ENCODE results near the gene NCCRP1. TPM values are rescaled to one million over a fixed set of nuclear protein-coding genes. Genes with fewer than 3 reads are reported as not detected.

The NCCRP1 gene
- total RNA-seq, 1 experiment from 2014 or later: 0.46 TPM

DNA sequence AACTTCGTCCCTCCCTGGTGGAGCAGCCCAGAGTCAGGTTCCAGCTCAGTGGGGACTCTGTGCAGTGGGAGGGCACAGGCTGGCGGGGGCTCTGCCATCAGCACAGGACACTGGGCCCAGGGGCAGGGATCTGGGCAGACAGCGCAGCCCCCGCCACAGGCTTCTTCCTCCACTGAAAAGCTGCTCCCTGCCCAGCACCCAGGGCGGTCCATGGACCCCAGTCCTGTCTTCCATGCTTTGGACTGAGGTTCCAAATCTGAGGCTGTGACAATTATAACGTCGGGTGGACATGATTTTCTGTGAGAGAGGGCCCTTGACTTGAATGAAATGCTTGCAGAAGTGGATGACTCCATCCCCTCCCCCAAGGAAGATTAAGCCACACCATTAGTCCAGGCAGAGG, 21.2 kb upstream of the NCCRP1 start:
- peaks cover 8% of the 10 kb centered on the region for H3K4me1 ChIP-seq (ENCODE audit: control insufficient read depth, insufficient read depth, low read length)
- no peaks in the 10 kb centered on the region for H3K27me3 ChIP-seq (ENCODE audit: control insufficient read depth, insufficient read depth, low read length)
- H3K27ac ChIP-seq (ENCODE audit: low read length): no peak overlapping the region
- ChIA-PET POLR2A (interaction anchor here (0.7 kb wide), 2 partner anchors 8 to 16 kb away, joined by 3 to 4 read pairs; no protein-coding TSS in a partner anchor), CTCF (interaction anchor here (0.7 to 0.8 kb wide), 2 partner anchors 21 to 745 kb away, joined by 3 to 4 read pairs; no protein-coding TSS in a partner anchor)
- ATAC-seq (no peak), DNase-seq (ENCODE audit: low read depth, low spot score) (no peak)
- intact Hi-C loops (cut with micrococcal nuclease; ENCODE audit: unreplicated experiment) (no loop called here), in situ Hi-C loops (cut with HindIII; ENCODE audit: low pct_unique_long_range_greater_than_20kb, low sequenced_read_pairs) (loop anchor here (10.0 kb wide), 1 partner anchor 61 kb away; no protein-coding TSS in a partner anchor)
- no peak overlapping the region for H3K4me3 ChIP-seq (ENCODE audit: low read depth in 2 of 2, low read length in 2 of 2)
- H3K9me3 ChIP-seq (ENCODE audit: control insufficient read depth, insufficient read depth, low read depth, low read length): no peaks in the 10 kb centered on the region
- H3K36me3 ChIP-seq (ENCODE audit: control insufficient read depth, insufficient read depth, low read length): peaks cover 31% of the 10 kb centered on the region; the same call in 1 of the 2 replicates
- BruUV-seq (replicated peaks): no TSS peak
- TF ChIP-seq TCF7L2 (IDR thresholded peaks at IDR 0.05; ENCODE audit: low read depth, low read length) (no peak), CTCF (IDR thresholded peaks at IDR 0.05) (no peak), POLR2AphosphoS5 (IDR thresholded peaks at IDR 0.05; ENCODE audit: low read depth, low read length) (no peak), SIN3A (IDR thresholded peaks at IDR 0.05; ENCODE audit: borderline replicate concordance, insufficient read depth, low read depth, low read length) (no peak)
- TF ChIP-seq, protein P1, sequence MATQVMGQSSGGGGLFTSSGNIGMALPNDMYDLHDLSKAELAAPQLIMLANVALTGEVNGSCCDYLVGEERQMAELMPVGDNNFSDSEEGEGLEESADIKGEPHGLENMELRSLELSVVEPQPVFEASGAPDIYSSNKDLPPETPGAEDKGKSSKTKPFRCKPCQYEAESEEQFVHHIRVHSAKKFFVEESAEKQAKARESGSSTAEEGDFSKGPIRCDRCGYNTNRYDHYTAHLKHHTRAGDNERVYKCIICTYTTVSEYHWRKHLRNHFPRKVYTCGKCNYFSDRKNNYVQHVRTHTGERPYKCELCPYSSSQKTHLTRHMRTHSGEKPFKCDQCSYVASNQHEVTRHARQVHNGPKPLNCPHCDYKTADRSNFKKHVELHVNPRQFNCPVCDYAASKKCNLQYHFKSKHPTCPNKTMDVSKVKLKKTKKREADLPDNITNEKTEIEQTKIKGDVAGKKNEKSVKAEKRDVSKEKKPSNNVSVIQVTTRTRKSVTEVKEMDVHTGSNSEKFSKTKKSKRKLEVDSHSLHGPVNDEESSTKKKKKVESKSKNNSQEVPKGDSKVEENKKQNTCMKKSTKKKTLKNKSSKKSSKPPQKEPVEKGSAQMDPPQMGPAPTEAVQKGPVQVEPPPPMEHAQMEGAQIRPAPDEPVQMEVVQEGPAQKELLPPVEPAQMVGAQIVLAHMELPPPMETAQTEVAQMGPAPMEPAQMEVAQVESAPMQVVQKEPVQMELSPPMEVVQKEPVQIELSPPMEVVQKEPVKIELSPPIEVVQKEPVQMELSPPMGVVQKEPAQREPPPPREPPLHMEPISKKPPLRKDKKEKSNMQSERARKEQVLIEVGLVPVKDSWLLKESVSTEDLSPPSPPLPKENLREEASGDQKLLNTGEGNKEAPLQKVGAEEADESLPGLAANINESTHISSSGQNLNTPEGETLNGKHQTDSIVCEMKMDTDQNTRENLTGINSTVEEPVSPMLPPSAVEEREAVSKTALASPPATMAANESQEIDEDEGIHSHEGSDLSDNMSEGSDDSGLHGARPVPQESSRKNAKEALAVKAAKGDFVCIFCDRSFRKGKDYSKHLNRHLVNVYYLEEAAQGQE (IDR thresholded peaks at IDR 0.05; ENCODE audit: insufficient read depth in 1 of 2, low read depth in 2 of 2, low read length in 1 of 2): no peak

DNA sequence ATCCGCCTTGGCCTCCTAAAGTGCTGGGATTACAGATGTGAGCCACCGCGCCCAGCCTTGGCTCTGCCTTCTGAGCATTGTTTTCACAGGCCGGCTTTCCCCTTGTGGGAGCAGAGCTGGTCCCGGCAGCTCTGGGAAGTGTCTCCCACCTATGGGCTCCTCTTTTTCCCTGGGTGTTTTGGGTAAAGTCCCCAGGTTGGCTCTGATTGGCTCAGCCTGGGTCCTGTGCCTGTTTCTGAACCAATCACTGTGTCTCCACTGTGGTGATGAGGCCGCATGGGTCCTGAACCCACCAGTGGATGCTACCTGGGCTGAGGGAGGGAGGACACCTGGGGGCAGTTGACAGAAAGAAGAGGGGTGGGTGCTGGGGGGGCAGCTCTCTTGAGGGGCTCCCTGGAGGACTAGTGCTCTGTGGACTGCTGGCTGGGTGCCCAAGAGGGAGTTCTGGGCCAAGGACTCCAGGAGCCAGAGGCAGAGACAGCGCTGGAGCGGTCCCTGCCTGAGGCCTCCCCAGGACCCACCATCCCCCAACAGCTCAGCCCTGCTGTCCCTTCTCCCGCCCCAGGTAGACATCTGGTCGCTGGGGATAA, 19.6 kb upstream of the NCCRP1 start:
- Histone ChIP-seq H3K27me3 (ENCODE audit: control insufficient read depth, insufficient read depth, low read length) (no peaks in the 10 kb centered on the region), H3K4me3 (ENCODE audit: low read depth in 2 of 2, low read length in 2 of 2) (no peak overlapping the region), H3K4me1 (ENCODE audit: control insufficient read depth, insufficient read depth, low read length) (no peaks in the 10 kb centered on the region), H3K36me3 (ENCODE audit: control insufficient read depth, insufficient read depth, low read length) (peaks cover 31% of the 10 kb centered on the region; the same call in 1 of the 2 replicates), H3K27ac (ENCODE audit: low read length) (no peak overlapping the region), H3K9me3 (ENCODE audit: control insufficient read depth, insufficient read depth, low read depth, low read length) (no peaks in the 10 kb centered on the region)
- ATAC-seq (no peak), DNase-seq (ENCODE audit: low read depth, low spot score) (no peak)
- POLR2A ChIA-PET: no interaction called here
- TF ChIP-seq, protein P1 (IDR thresholded peaks at IDR 0.05; ENCODE audit: insufficient read depth in 1 of 2, low read depth in 2 of 2, low read length in 1 of 2): no peak
- TF ChIP-seq SIN3A (IDR thresholded peaks at IDR 0.05; ENCODE audit: borderline replicate concordance, insufficient read depth, low read depth, low read length): no peak
- TF ChIP-seq CTCF (IDR thresholded peaks at IDR 0.05): no peak
- no peak for TF ChIP-seq POLR2AphosphoS5 (IDR thresholded peaks at IDR 0.05; ENCODE audit: low read depth, low read length)
- TF ChIP-seq TCF7L2 (IDR thresholded peaks at IDR 0.05; ENCODE audit: low read depth, low read length): no peak
- intact Hi-C loops (cut with micrococcal nuclease; ENCODE audit: unreplicated experiment): no loop called here
- in situ Hi-C loops (cut with HindIII; ENCODE audit: low pct_unique_long_range_greater_than_20kb, low sequenced_read_pairs): loop anchor here (10.0 kb wide), 1 partner anchor 62 kb away; no protein-coding TSS in a partner anchor
- no TSS peak for BruUV-seq (replicated peaks)
- CTCF ChIA-PET: no interaction called here

Measured in Panc1 (cell line).